Measurements from ENCODE around the gene ARPP19.

- TF ChIP-seq CTCF (IDR thresholded peaks at IDR 0.05) (peak in 3 of 6 experiments; percentile 20 to 28 (median 23)), POLR2A (IDR thresholded peaks at IDR 0.05) (peak; percentile 65 to 72)
These were observed at the start of gene ARPP19 for GRCh38 chr15:52568601-52569585.

All from Peyer's patch (tissue), 4 donors.